IPS-18a (cell line): ENCODE results near the gene BCS1L.
A peak's percentile ranks its signal among the peaks of the same experiment; 100 is the strongest.

ENCODE experiments used
- H3K27ac ChIP-seq: one replicate; pipeline ENCODE4 v1.5.1; 2013; ENCODE audit warnings: low read length
- H3K27me3 ChIP-seq: one replicate; pipeline ENCODE4 v1.6.1; 2013; ENCODE audit warnings: mild to moderate bottlenecking, low read length; ENCODE audit not compliant: control insufficient read depth, insufficient read depth
- H3K36me3 ChIP-seq: one replicate; pipeline ENCODE4 v1.6.1; 2013; ENCODE audit warnings: low read depth, low read length; ENCODE audit not compliant: control insufficient read depth
- H3K4me1 ChIP-seq: one replicate; pipeline ENCODE4 v1.6.1; 2013; ENCODE audit warnings: low read depth, low read length; ENCODE audit not compliant: control insufficient read depth
- H3K4me3 ChIP-seq: one replicate; pipeline ENCODE4 v1.5.1; 2013; ENCODE audit warnings: low read length
- H3K9ac ChIP-seq: one replicate; pipeline ENCODE4 v1.6.1; 2013; ENCODE audit warnings: mild to moderate bottlenecking, low read length, moderate library complexity
- H3K9me3 ChIP-seq: one replicate; pipeline ENCODE4 v1.6.1; 2013; ENCODE audit warnings: low read depth, low read length; ENCODE audit not compliant: control insufficient read depth

Gene BCS1L

GRCh38 chr2:218703341-218703740 lies 43.9 kb downstream of the BCS1L start:
- peaks cover 16% of the 10 kb centered on the region for H3K36me3 ChIP-seq
- H3K27ac ChIP-seq: no peak overlapping the region
- no peaks in the 10 kb centered on the region for H3K27me3 ChIP-seq
- H3K4me3 ChIP-seq: no peak overlapping the region
- H3K9me3 ChIP-seq: no peaks in the 10 kb centered on the region
- H3K9ac ChIP-seq: no peak overlapping the region
- H3K4me1 ChIP-seq: no peaks in the 10 kb centered on the region

- Histone ChIP-seq H3K4me3 (no peak overlapping the region), H3K9ac (no peak overlapping the region), H3K9me3 (no peaks in the 10 kb centered on the region), H3K36me3 (no peaks in the 10 kb centered on the region), H3K27ac (no peak overlapping the region), H3K27me3 (no peaks in the 10 kb centered on the region), H3K4me1 (peaks cover 8% of the 10 kb centered on the region)
These were observed 48.6 kb downstream of the BCS1L start for GRCh38 chr2:218708086-218708485.

GRCh38 chr2:218709908-218710307 lies 50.4 kb downstream of the BCS1L start:
- no peaks in the 10 kb centered on the region for H3K9me3 ChIP-seq
- no peaks in the 10 kb centered on the region for H3K36me3 ChIP-seq
- H3K27ac ChIP-seq: no peak overlapping the region
- no peak overlapping the region for H3K9ac ChIP-seq
- H3K27me3 ChIP-seq: no peaks in the 10 kb centered on the region
- H3K4me1 ChIP-seq: peaks cover 8% of the 10 kb centered on the region
- H3K4me3 ChIP-seq: no peak overlapping the region

- Histone ChIP-seq H3K4me1 (peaks cover 8% of the 10 kb centered on the region), H3K27ac (no peak overlapping the region), H3K4me3 (peak overlapping the region; percentile 34), H3K9me3 (no peaks in the 10 kb centered on the region), H3K36me3 (no peaks in the 10 kb centered on the region), H3K27me3 (no peaks in the 10 kb centered on the region), H3K9ac (peak overlapping the region; percentile 74)
These were observed 50.8 kb downstream of the BCS1L start for GRCh38 chr2:218710334-218710686.

- H3K9ac ChIP-seq: peak within 1 kb of the TSS; percentile 74
- no peak within 1 kb of the TSS for H3K27ac ChIP-seq
- peaks cover 8% of the 10 kb centered on the region for H3K4me1 ChIP-seq
- H3K4me3 ChIP-seq: peak within 1 kb of the TSS; percentile 81
- no peaks in the 10 kb centered on the region for H3K9me3 ChIP-seq
- peaks cover 2% of the 10 kb centered on the region for H3K36me3 ChIP-seq
- H3K27me3 ChIP-seq: no peaks in the 10 kb centered on the region
These were observed 51.4 kb downstream of the BCS1L start, which contains the start of gene TTLL4 for GRCh38 chr2:218710687-218711549. Gene TTLL4, plus strand, starts transcription at chr2:218710835. Its CDS starts 26,842 bp downstream, at chr2:218737677.

- Histone ChIP-seq H3K9me3 (no peaks in the 10 kb centered on the region), H3K27ac (no peak overlapping the region)
These were observed 52.1 kb downstream of the BCS1L start for GRCh38 chr2:218711550-218711929.

More at GRCh38 chr2:218711550-218711929, 52.1 kb downstream of the BCS1L start:
- H3K4me3 ChIP-seq: peak overlapping the region; percentile 81
- H3K9ac ChIP-seq: peak overlapping the region; percentile 74
- H3K27me3 ChIP-seq: no peaks in the 10 kb centered on the region
- peaks cover 8% of the 10 kb centered on the region for H3K4me1 ChIP-seq
- H3K36me3 ChIP-seq: peaks cover 6% of the 10 kb centered on the region
